C4-2B (cell line): ENCODE measurements around the gene ZFR2.

Experiments used
- CTCF ChIP-seq: fragments of 450-650 bp; conservative IDR thresholded peaks from 2 replicates; pipeline ENCODE4 v1.5.1; 2017; ENCODE audit warnings: mild to moderate bottlenecking
- ZFX ChIP-seq: fragments of 450-650 bp; IDR thresholded peaks from 2 replicates; pipeline ENCODE4 v1.6.1; 2017

DNA sequence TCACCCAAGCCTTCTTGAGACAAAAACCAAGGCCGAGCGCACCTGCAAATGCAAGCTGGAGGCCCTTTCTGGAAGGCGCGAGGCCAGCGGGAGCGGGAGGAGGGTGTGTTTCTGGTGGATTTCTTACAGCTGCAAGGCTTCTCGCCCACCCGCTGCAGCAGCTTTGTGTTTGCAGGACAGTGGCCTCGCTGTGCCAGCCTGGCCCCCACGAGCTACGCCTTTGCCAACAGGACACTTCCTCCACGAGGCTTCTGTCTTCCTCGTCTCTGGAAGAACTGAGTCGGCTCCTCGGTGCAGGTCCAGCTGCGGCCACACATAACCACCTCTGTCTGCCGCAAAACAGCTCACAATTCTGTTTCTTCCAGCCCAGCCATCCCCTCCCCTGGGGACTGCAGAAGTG lies 21.8 kb upstream of the ZFR2 start:
- no peak for TF ChIP-seq CTCF
- TF ChIP-seq ZFX = no peak
